Cortex of kidney (tissue), 1 donor: ENCODE data around the gene PARD3.

Experiments used
- DNase-seq: peaks from one replicate; lab custom pipeline; 2025; lab: John Stamatoyannopoulos, UW

The PARD3 gene

DNA sequence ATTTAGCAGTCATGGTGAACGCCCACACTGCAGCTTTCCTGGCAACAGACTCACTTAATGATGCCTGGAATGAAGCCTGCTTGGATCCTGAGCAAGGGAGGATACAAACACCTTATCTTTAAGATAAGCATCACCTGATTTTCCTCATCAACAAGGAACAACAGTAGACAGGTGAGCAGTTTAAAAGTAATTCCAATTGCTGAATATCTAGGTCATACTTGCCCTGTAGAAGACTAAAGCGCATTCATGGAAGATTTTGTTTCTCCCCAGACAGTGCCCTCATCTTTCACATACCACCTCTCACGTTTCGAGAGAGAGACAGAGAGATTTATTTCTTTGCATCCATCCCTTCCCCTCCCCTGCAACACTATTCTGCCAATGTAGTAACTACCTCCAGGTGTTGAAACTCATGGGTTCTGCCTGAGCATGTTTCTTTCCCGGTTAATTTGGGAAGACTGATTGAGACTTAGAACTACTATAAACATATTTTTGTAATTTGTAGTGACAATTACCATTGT, 660.7 kb downstream of the PARD3 start:
- DNase-seq, result no peak

DNA sequence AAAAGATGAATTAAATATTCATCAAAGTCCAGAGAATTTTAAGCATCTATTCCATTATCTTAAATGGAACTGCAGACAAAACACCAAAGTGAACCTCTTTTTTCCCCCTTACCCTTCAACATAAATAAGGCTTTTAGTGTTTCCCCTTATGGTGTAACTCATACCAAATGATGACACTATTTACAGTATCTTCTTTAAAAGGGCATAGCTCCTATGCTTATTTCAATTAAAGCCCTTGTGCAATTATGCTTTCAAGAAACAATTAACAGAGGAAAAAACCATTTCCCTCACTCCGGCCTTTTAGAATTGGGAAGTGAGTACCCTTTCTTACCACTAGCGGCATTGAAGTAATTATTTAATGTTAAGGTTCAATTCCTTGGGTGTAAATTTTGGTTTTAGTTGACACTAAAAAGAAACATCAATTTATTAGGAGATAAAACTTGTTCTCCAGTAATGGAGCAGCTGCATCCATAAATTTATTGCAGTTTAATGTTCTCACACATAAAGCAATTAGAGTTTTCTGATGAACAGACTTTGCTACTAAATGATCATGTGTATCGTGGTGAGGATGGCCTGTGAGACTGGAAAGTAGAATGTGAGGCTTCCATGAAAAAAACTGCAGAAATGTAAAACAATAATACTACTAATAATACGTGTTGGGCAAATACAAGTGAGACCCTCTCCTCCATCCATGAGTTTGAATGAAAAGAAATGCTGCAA, 661.3 kb downstream of the PARD3 start:
- no peak for DNase-seq

DNA sequence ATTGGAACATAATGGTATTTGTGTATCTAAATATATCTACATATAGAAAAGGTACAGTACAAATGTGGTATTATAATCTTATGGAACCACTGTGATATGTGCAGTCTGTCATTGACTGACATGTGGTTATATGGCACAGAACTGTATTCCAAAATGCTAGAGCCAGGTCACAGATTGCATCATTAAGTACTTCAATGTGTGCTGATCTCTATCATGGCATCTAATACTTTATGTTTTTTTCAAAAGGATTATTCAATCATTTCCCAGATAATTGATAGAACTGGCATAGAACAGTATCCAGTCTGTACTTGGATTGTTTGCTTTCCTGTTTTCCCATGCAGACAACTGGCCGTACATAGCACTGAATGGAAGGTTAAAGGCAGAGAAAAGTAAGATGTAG, 662.7 kb downstream of the PARD3 start:
- no peak for DNase-seq

DNA sequence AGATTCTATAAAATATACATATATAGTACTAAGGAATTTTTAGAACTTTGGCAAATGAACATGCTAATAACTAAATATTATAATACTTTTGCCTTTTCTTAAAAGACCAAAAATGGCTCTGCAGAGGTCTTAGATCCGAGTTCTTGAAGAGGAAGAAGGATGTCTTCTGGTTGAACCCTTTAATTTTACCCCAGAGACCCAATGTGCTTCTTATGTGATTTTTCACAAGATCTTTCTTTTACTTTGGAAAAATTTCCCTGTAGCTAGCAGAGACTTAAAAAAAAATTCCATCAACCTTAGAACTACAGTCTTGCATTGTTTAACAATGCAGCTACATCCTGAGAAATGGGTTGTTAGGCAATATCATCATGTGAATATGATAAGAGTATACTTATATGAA, 663.2 kb downstream of the PARD3 start:
- no peak for DNase-seq

DNA sequence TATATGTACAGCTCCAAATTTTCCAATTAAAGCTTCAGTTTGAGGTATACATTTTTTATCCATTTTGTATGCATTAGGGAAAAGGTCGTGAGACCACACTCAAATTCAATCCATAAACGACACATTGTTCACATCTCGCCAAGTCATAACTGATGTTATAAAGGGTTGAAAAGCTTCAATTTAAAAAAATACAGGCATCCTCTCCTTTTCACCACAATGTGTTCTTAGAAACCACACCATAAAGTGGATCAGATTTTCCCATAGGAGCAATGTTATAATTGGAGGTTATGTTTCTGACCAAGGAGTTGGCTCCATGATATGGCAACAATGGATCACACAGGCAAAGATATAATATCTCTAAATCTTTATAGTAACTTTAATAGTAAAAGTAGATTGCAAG, 663.6 kb downstream of the PARD3 start:
- DNase-seq, result no peak

DNA sequence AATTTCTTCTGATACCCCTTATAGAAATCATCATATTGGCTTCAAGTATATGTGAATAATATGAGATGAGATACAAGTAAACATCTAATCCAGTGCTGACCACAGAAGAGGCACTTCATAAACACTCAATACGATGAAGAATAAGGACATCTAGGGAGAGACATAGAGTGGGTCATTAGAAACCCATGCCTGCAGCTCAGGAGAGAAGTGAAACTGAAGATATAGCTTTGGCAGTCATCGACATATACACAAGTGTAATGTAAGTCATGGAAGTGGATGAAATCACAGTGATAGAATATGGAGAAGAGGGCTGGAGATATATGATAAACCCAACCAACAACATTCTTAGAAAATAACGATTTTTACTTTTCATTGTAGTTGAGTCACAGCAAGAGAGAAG, 665.0 kb downstream of the PARD3 start:
- no peak for DNase-seq

DNA sequence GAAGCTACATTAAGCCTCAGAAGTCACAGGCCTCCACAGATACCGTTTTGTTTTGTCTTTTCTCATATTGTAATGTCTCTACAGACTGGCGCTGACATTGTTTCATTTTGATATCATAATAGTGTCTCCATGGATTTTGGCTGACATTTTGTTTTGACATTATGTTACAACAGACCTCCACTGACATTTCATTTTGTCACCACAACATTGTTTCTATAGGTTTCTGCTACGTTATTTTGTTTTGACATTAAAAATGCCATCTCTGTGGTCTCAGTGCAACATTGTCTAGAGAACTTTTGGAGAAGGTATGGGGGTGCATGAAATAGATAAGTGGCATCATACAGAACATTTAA, 666.8 kb downstream of the PARD3 start:
- no peak for DNase-seq

DNA sequence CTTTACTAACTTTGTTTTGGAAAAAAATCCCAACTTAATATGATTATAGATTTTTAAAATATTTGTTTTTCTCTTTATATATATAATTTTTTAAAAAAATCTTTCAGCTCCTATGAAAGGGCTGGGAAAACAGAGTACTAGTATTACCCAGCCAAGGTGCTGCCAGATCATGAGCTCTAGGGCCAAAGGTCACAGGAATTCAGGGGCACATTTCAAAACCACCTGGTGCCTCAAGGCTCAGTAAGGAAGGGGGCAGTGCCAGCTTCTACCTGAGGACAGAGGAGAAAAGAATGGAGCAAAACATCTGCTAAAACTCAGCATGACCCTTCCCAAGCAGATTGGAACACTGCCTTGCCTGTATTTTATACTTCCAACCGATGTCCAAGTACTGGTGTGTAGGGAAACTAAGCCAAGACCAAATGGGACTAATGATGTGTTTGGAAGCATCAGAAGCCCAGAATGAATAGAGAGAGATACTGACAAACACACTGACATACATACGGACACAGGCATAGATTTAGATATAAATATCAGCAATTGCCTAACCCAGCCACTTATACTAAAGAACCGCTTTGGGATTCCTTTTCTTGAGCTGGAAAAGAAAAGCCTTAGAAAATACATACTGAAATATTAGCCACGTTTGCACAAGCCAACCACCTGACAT, 667.3 kb downstream of the PARD3 start:
- no peak for DNase-seq

DNA sequence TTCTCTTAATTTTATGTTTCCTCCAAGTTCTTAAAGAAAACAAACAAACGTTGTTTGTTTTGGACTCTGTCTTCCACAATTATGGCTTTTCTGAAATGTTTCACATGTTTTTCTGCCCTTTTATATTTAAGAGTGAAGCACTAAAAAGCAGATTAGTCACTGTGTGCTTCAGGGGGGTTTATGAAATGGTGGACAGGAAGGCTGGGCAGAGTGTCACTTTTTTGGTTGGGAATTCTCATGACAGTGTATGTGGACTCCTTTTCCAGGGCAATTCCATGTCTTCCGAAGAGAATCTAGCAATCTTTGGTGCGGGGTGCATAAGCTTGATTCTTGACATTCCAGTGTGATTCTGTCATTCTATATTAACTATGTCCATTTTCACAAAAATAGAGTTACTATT, 669.4 kb downstream of the PARD3 start:
- DNase-seq, result no peak

DNA sequence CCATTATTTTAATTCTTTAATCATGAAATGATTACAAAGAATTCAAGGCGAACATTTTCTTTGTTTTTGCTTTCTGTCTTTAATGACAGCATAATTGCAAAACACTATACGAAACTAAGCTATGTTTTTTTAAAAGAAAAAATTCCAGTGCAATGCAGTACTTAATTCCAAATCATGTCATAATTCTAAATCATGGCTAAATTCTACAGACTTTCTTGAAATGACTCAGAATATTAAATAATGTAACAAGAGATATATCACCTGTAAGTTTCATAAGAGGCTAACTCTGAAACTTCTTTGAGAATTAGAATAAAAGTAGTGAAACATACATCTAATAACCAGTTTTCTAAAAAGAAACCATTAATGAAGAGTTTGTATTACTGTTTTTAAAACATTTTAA, 671.6 kb downstream of the PARD3 start:
- no peak for DNase-seq

DNA sequence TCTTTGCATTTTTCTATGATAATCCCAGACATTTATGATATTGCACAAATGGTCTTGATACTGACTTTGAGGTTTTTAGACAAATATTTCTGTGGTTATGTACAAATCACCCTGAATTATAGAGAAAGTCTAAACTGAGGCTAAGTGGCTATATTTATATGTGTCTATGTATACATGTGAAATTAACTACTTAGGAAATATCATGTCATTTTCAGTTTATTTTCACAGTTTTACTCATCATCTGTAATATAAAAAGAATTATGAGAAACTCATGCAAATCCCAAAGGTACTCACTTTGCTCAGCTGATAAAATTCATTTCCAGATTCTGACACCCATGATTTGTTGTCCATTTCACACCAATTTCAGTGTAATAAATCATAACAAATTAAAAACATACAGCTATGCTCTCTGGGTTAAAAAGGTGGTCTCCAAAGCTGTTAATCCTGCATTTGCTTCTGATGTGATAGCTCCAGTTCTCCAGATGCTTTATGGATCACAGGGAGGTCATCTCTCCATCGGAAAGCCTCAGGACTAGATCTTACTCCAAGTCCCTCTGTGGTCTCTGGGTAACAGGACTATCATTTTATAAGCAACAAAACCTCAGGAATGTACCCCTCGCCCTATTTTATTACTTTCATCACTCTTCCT, 673.9 kb downstream of the PARD3 start:
- DNase-seq, result no peak

DNA sequence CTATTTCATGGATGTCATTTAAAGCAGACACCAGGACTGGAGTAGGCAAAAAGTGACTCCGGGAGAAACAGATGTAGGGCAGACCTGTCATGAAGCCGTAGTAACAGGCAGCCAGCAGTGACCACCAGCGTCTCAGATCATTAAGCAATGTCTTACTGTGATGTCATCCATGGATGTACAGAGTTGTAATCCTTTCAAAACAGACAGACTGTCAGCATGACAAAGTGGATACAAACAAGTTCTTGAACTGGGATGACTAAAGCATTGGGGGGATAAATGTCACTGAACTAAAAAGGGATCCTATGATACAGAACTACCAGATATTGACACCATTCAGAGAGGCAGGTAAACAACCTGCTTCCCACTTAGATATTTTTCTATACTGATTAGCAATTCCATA, 675.5 kb downstream of the PARD3 start:
- DNase-seq, result no peak

DNA sequence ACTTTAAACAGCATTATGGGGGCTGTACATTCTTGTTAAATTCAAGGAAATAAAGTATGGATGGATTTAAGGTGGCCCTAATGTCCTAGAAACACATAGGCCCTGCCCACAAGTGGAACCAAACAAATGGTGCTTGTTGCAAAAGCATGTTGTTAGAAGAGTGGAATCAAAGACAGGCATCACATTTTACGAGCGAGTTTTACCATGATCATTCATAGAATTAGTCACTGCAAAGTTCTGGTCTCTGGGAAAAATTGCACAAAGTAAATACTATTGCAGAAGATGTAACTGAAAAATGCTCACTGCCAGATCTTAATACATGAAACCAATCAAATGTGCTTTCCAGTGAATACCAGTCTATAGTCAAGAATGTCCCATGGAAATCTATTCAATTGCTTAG, 677.1 kb downstream of the PARD3 start:
- DNase-seq, result no peak

DNA sequence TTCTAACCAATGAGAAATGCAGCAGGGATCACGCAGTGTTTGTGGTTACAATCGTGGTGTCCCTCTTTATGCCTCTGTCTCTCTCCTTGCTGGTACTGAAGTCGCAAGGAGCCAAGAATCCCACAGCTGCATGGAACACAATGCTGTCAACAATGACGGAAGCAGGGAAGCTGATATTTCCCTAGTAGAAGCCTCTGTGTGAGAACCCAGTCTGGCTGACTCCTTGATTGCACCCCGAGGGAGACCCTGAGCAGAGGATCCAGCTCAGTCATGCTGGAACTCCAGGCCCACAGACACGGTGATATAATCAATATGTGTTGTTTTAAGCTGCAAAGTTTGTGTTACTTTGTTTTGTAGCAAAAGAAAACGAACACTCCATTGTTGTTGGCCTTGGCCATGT, 677.9 kb downstream of the PARD3 start:
- DNase-seq, result no peak

DNA sequence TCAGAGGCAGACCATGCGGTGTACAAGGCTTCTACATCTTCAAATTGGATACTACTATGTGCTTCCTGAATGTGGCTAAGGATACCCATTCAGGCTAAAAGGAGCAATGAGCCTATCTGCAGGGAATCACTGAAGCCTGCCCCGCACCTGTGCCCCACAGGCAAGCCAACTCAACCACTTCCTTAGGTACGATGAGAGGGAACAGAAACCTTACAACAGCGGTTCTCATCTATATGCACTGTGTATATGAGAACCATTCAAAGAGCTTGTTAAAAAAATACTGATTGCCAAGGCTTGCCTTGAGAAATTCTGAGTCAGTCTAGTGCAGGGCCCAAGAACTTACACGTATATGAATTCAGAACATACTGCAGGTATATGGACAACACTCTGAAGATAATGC, 679.6 kb downstream of the PARD3 start:
- no peak for DNase-seq

DNA sequence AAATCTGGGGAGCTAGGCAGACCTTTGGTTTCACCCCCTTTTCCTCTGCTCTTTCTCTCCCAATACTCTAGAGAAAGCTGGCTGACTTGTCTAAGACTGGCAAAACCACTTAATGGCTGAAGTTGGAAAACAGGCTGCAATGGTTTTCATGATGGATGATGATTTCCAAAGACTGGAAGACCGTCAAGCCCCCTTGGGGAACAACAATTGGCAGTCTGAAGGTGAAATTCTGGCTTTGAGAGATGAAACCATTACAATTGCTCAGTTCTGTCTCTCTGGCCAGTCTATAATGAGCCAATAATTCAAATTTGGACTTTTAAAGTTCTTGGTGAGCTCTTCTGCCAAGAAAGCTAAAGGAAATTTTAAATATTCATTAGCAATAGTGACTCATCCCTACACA, 680.5 kb downstream of the PARD3 start:
- no peak for DNase-seq

DNA sequence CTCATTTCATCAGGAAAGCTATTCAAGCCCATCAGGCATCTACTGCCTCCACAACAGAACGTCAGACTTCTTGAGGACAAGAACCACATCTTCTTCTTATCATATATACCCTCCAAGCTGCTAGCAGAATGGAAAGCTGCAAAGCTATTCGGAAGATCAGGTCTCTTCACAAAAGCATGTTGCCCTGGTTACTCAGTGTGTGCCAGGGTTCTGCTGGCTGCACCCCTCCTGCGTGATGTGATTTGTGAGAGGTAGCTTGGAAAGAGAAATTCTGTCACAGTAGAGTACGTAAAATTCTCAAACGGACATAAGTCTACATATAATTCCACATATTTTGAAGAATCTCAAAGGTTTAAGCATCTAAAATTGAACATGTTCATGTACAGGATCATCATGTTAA, 681.7 kb downstream of the PARD3 start:
- DNase-seq, result no peak

DNA sequence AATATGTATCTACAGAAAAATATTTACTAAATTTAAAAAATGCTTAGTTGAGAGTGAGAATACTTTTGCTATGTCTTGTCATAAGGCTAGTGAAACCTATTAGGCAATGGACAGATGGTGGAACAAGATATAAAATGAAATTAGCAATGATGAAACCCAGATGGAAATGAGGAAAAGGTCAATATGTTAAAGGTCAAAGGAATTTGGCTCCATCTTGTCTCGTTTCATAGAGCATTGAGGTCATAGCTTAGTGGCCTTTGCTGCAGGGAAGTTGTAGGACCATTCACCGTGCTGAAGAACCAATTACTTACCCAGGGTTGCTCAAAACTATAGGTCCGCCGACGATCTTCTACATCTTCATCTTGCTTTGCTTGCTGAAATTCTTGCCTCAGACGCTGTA, 683.9 kb downstream of the PARD3 start:
- DNase-seq, result no peak

DNA sequence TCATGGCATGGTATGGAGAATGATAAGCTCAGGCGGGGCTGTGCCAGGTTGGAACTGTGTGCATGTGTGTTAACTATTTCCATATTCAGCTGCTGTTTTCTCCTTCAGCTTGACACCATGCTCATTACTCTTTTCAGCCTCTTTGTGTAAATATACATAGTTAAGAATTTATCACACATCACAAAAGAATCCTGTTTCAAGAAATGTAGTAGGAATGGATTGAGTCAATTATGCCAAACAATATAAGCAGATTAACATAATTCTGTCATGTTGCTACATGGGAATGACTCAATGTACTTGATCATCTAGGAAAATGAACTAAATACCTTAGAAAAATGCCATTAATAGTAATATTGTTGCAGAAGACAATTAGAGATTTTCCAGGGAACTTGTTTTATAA, 687.4 kb downstream of the PARD3 start:
- DNase-seq, result no peak

DNA sequence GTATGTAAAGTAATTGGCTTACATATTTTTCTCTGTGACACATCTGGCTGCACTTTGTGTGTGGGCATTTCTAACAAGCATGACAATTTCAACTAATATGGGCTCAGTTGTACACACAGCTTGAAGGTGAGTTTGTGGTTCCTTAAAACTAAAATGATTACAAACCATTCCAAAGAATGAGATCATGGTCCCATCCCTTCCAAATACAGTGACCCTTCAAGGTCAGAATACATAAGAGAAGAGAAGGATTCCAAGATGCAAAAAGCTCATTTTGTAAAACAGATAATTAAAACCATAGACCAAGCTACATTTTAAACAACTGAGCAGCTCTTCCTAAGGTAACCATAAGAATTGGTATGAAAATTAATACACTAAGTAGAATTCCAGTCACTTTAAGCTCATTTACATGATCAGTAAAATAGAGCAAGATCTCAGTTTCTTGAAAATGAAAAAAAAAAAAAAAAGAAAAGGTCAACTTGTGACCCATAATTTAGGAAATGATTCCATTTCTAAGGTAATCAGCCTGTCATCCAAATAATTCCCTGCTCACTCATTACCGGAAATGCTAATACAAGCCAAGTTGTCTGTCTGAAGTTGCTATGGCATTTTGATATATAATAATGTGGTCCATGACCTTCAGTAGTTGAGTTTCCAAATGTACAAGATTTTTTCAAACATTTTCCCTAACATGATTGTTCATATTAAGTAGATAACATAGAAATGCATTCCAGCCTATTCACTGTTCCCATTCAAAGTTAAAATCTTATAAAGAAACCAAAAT, 688.5 kb downstream of the PARD3 start:
- DNase-seq, result no peak

DNA sequence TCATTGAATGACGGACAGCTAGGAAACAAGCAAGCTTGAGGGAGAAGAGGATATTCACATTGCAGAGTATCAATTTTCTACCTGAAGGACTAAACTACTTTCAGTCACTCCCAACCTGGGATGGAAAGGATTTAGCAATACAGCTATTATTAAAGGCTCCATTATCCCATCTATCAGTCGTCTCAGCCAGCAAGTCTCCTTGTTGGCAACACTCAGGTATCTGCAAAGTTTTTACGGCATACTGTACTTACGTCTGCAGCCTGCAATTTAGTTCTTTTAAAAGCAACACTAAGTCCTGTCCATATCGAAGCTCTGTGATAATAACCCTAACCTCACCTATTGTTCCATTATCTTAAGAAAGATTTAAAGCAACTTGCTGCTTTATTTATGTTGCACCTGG, 689.4 kb downstream of the PARD3 start:
- no peak for DNase-seq

DNA sequence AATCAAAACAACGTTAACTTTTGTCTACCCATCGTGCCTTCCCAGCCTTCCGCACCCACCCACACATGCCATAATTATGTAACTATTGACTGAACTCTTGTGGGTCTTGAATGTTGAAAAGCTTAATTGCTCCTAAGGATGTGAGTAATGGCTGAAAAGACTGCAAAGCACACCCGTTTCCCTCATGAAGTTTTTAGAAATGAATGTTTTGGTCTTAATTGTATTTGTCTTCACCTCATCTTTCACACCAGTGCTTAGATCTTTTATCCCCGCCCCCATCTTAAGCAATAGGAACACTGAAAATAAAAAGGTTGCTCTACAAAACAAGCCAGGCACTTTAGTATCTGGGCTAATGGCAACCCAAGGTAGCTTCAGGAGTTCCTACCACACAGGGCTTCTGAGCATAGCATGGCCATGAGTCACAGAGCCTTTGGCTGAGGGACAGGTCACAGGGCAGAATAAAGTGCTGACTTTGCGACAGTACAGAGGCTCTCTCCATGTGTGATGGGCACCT, 690.5 kb downstream of the PARD3 start:
- no peak for DNase-seq
